HCT116 (cell line): ENCODE data around the gene WHRN. TPM values are rescaled to one million over a fixed set of nuclear protein-coding genes. Genes with fewer than 3 reads are reported as not detected.

Experiments used
- ATAC-seq: fragments of 200-7000 bp; cut with Tn5 transposase; 2 replicates; pipeline ENCODE4 v1.9.1; 2020; ENCODE audit warnings: mild to moderate bottlenecking, moderate library complexity
- BruUV-seq: library from RNA; stranded (reverse); fragments of 400-500 nt; replicated peaks from 2 replicates; lab custom pipeline; 2021; lab: Mats Ljungman, UMichigan
- CTCF ChIA-PET: fragments of 300-600 bp; sonication (Branson Sonifier 250); formaldehyde crosslinking; loops from one replicate; lab custom pipeline; 2021; ENCODE audit warnings: antibody characterized with exemption; lab: Charles Lee
- POLR2A ChIA-PET: fragments of 300-600, 350-600 bp; sonication (Branson Sonifier 250); formaldehyde crosslinking; loops from one replicate; lab custom pipeline; 2021; ENCODE audit warnings: antibody characterized with exemption; lab: Charles Lee
- RAD21 ChIA-PET, 2 experiments: fragments of 300-600 bp; sonication (Branson Sonifier 250); formaldehyde crosslinking; loops; one replicate each; lab custom pipeline; 2023; ENCODE audit warnings: low total read pairs in 2 of 2; ENCODE audit not compliant: uncharacterized antibody in 2 of 2, unreplicated experiment in 2 of 2, low non-redundant PET in 1 of 2; lab: Charles Lee
- DNase-seq: peaks from one replicate; pipeline ENCODE4 v3.0.0-alpha.2; 2010; ENCODE audit warnings: low read depth, low spot score
- H2AFZ ChIP-seq: fragments of 200-600 bp; shearing (Covaris generic), sonication (generic); 2 replicates; pipeline ENCODE4 v1.6.1; 2017; ENCODE audit warnings: low read depth, mixed run types, mixed read lengths, antibody characterized with exemption, low read length; ENCODE audit not compliant: poor library complexity, severe bottlenecking
- H3K27ac ChIP-seq: 2 replicates; pipeline ENCODE4 v1.5.1; 2012; ENCODE audit warnings: low read depth, low read length
- H3K27me3 ChIP-seq: fragments of 200-600 bp; sonication (generic); 2 replicates; pipeline ENCODE4 v1.6.1; 2016; ENCODE audit warnings: mixed run types, low read length, mixed read lengths; ENCODE audit not compliant: insufficient read depth
- H3K36me3 ChIP-seq, 2 experiments: fragments of 200-500 bp in 1 of 2; fragments of 200-600 bp in 1 of 2; sonication (Bioruptor generic) in 1 of 2; sonication (generic) in 1 of 2; 2 replicates each; pipeline versions ENCODE4 v1.5.1 to v1.6.1; 2014 to 2016; ENCODE audit warnings: low read length in 2 of 2, inconsistent platforms in 1 of 2, mixed read lengths in 1 of 2, mixed run types in 1 of 2; ENCODE audit not compliant: insufficient read depth in 2 of 2, control insufficient read depth in 1 of 2
- H3K4me1 ChIP-seq, 2 experiments: fragments of 200-600 bp in 1 of 2; sonication (generic) in 1 of 2; 2 replicates each; pipeline versions ENCODE4 v1.5.1 to v1.6.1; 2012 to 2017; ENCODE audit warnings: low read length in 2 of 2, inconsistent platforms in 1 of 2, mild to moderate bottlenecking in 1 of 2, mixed read lengths in 1 of 2, mixed run types in 1 of 2, moderate library complexity in 1 of 2; ENCODE audit not compliant: insufficient read depth in 2 of 2, control insufficient read depth in 1 of 2
- H3K4me2 ChIP-seq: fragments of 200-600 bp; sonication (generic); 2 replicates; pipeline ENCODE4 v1.6.1; 2017; ENCODE audit warnings: mixed run types, low read length, mixed read lengths
- H3K4me3 ChIP-seq, 2 experiments: fragments of 200-600 bp in 1 of 2; sonication (generic) in 1 of 2; replicated peaks in 1 of 2; 2 replicates each; pipeline ENCODE4 v1.5.1; 2011 to 2016; ENCODE audit warnings: low read length in 2 of 2, control low read depth in 1 of 2, low read depth in 1 of 2, mild to moderate bottlenecking in 1 of 2, mixed read lengths in 1 of 2, mixed run types in 1 of 2
- H3K79me2 ChIP-seq: fragments of 200-600 bp; sonication (generic); 2 replicates; pipeline ENCODE4 v1.6.1; 2017; ENCODE audit warnings: mild to moderate bottlenecking, mixed run types, low read length, moderate library complexity, mixed read lengths; ENCODE audit not compliant: insufficient read depth
- H3K9ac ChIP-seq: fragments of 200-600 bp; sonication (generic); 2 replicates; pipeline ENCODE4 v1.6.1; 2016; ENCODE audit warnings: low read length, mixed read lengths
- H3K9me2 ChIP-seq: fragments of 200-600 bp; sonication (generic), shearing (Covaris generic); 2 replicates; pipeline ENCODE4 v1.6.1; 2017; ENCODE audit warnings: mixed run types, mild to moderate bottlenecking, moderate library complexity; ENCODE audit not compliant: insufficient read depth
- H3K9me3 ChIP-seq, 2 experiments: fragments of 200-500 bp in 1 of 2; fragments of 200-600 bp in 1 of 2; sonication (Bioruptor generic) in 1 of 2; sonication (generic) in 1 of 2; 2 replicates each; pipeline ENCODE4 v1.6.1; 2014 to 2017; ENCODE audit warnings: low read length in 2 of 2, mixed read lengths in 2 of 2, inconsistent platforms in 1 of 2, low read depth in 1 of 2, mild to moderate bottlenecking in 1 of 2, mixed run types in 1 of 2, moderate library complexity in 1 of 2; ENCODE audit not compliant: control insufficient read depth in 1 of 2, insufficient read depth in 1 of 2
- H4K20me1 ChIP-seq: fragments of 200-600 bp; sonication (generic), shearing (Covaris generic); 2 replicates; pipeline ENCODE4 v1.6.1; 2017; ENCODE audit warnings: mixed run types, mild to moderate bottlenecking, moderate library complexity; ENCODE audit not compliant: insufficient read depth
- CBX3 ChIP-seq: IDR thresholded peaks from 2 replicates; pipeline ENCODE4 v1.6.1; 2012; ENCODE audit warnings: low read depth
- EGR1 ChIP-seq: IDR thresholded peaks from 2 replicates; pipeline ENCODE4 v1.6.1; 2012; ENCODE audit warnings: low read depth
- EZH2phosphoT487 ChIP-seq: fragments of 200-600 bp; IDR thresholded peaks from 2 replicates; pipeline ENCODE4 v1.6.1; 2018; ENCODE audit warnings: antibody characterized with exemption, borderline replicate concordance
- JUND ChIP-seq: IDR thresholded peaks from 2 replicates; pipeline ENCODE4 v1.6.1; 2012
- POLR2A ChIP-seq: IDR thresholded peaks from 2 replicates; pipeline ENCODE4 v1.7.0; 2011; ENCODE audit warnings: borderline replicate concordance; ENCODE audit not compliant: insufficient read depth, insufficient read length; ENCODE audit errors: extremely low read depth
- RAD21 ChIP-seq: IDR thresholded peaks from 2 replicates; pipeline ENCODE4 v1.6.1; 2012; ENCODE audit warnings: low read depth, mild to moderate bottlenecking
- REST ChIP-seq: IDR thresholded peaks from 2 replicates; pipeline ENCODE4 v1.6.1; 2012; ENCODE audit warnings: low read depth
- SP1 ChIP-seq: IDR thresholded peaks from 2 replicates; pipeline ENCODE4 v1.6.1; 2012; ENCODE audit warnings: low read depth
- YY1 ChIP-seq: IDR thresholded peaks from 2 replicates; pipeline ENCODE4 v1.6.1; 2011; ENCODE audit warnings: low read length, low read depth, moderate library complexity, mild to moderate bottlenecking; ENCODE audit not compliant: insufficient replicate concordance; ENCODE audit errors: extremely low read depth
- ZFX ChIP-seq: fragments of 450-650 bp; IDR thresholded peaks from 2 replicates; pipeline ENCODE4 v1.6.1; 2017
- intact Hi-C: fragments of 100-400 bp; cut with micrococcal nuclease; formaldehyde crosslinking; loops from 2 replicates; pipeline ENCODE4 v1.10.0; 2022
- total RNA-seq: library from RNA; stranded (reverse); gene quantifications from one replicate; pipeline ENCODE4 v1.2.1, GENCODE V29; 2021; ENCODE audit not compliant: unreplicated experiment
- TF ChIP-seq, protein P1 (sequence below): IDR thresholded peaks from 2 replicates; pipeline ENCODE4 v1.6.1; 2011; ENCODE audit warnings: mild to moderate bottlenecking, low read length, moderate library complexity; ENCODE audit not compliant: insufficient replicate concordance; ENCODE audit errors: extremely low read depth
- TF ChIP-seq, protein P2 (sequence below), 3 experiments: fragments of 200-600 bp in 1 of 3; sonication (generic) in 1 of 3; IDR thresholded peaks in 2 of 3; conservative IDR thresholded peaks in 1 of 3; 2 replicates each; pipeline ENCODE4 v1.5.1; 2012 to 2017; ENCODE audit warnings: low read depth in 2 of 3, low read length in 2 of 3, antibody characterized with exemption in 1 of 3, borderline replicate concordance in 1 of 3, control low read depth in 1 of 3, mild to moderate bottlenecking in 1 of 3, mixed read lengths in 1 of 3, mixed run types in 1 of 3, moderate library complexity in 1 of 3; ENCODE audit not compliant: insufficient read depth in 1 of 3
- TF ChIP-seq, protein P3 (sequence below): IDR thresholded peaks from 2 replicates; pipeline ENCODE4 v1.6.1; 2012
- TF ChIP-seq, protein P4 (sequence below): IDR thresholded peaks from 2 replicates; pipeline ENCODE4 v1.6.1; 2012

WHRN gene
- total RNA-seq, 1 experiment from 2014 or later, result 12.8 TPM

GRCh38 chr9:114433720-114434255, 71.5 kb downstream of the WHRN start (continued):
- TF ChIP-seq, protein P1, sequence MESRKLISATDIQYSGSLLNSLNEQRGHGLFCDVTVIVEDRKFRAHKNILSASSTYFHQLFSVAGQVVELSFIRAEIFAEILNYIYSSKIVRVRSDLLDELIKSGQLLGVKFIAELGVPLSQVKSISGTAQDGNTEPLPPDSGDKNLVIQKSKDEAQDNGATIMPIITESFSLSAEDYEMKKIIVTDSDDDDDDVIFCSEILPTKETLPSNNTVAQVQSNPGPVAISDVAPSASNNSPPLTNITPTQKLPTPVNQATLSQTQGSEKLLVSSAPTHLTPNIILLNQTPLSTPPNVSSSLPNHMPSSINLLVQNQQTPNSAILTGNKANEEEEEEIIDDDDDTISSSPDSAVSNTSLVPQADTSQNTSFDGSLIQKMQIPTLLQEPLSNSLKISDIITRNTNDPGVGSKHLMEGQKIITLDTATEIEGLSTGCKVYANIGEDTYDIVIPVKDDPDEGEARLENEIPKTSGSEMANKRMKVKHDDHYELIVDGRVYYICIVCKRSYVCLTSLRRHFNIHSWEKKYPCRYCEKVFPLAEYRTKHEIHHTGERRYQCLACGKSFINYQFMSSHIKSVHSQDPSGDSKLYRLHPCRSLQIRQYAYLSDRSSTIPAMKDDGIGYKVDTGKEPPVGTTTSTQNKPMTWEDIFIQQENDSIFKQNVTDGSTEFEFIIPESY, result no peak
- TF ChIP-seq EGR1, result no peak
- TF ChIP-seq RAD21, result no peak
- no peak for TF ChIP-seq SP1
- TF ChIP-seq, protein P2, sequence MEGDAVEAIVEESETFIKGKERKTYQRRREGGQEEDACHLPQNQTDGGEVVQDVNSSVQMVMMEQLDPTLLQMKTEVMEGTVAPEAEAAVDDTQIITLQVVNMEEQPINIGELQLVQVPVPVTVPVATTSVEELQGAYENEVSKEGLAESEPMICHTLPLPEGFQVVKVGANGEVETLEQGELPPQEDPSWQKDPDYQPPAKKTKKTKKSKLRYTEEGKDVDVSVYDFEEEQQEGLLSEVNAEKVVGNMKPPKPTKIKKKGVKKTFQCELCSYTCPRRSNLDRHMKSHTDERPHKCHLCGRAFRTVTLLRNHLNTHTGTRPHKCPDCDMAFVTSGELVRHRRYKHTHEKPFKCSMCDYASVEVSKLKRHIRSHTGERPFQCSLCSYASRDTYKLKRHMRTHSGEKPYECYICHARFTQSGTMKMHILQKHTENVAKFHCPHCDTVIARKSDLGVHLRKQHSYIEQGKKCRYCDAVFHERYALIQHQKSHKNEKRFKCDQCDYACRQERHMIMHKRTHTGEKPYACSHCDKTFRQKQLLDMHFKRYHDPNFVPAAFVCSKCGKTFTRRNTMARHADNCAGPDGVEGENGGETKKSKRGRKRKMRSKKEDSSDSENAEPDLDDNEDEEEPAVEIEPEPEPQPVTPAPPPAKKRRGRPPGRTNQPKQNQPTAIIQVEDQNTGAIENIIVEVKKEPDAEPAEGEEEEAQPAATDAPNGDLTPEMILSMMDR (IDR thresholded peaks at IDR 0.05 in 2 of 3, conservative IDR thresholded peaks at IDR 0.05 in 1 of 3; ENCODE audit: borderline replicate concordance in 1 of 3, insufficient read depth in 1 of 3, low read depth in 2 of 3, low read length in 2 of 3), result no peak
- TF ChIP-seq, protein P3, sequence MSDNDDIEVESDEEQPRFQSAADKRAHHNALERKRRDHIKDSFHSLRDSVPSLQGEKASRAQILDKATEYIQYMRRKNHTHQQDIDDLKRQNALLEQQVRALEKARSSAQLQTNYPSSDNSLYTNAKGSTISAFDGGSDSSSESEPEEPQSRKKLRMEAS, result no peak
- TF ChIP-seq JUND, result no peak

DNA sequence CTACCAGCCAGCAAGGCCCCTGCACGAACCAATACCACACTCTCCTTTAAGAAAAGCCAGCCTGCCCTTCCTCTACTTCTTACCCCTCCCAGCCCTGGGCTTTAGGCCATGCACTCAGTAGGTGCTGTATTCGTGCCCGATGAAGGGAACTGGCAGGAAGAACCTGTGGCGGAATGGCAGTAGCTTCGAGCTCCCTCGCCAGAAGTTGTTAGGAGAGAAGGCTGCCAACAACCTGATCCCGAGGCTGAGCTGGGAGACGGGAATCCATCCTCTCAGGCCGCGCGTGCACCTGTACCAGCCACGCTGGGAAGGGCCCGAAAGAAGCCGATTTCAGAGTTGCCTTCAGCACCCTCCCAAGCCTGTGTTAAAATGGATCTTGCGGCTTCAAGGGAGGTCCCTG, 72.2 kb downstream of the WHRN start:
- CTCF ChIA-PET, result interaction anchor here (6.7 kb wide), 1 partner anchor 220 kb away, joined by 48 read pairs; no protein-coding TSS in a partner anchor
- TF ChIP-seq POLR2A (no peak), ZFX (no peak), SP1 (no peak), YY1 (no peak), REST (no peak), EZH2phosphoT487 (no peak), CBX3 (no peak)
- TF ChIP-seq, protein P2 (IDR thresholded peaks at IDR 0.05 in 2 of 3, conservative IDR thresholded peaks at IDR 0.05 in 1 of 3; ENCODE audit: borderline replicate concordance in 1 of 3, insufficient read depth in 1 of 3, low read depth in 2 of 3, low read length in 2 of 3), result no peak
- TF ChIP-seq, protein P4, sequence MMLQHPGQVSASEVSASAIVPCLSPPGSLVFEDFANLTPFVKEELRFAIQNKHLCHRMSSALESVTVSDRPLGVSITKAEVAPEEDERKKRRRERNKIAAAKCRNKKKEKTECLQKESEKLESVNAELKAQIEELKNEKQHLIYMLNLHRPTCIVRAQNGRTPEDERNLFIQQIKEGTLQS, result no peak

More for the DNA sequence above, 72.2 kb downstream of the WHRN start:
- Histone ChIP-seq H3K9me3 (no peaks in the 10 kb centered on the region), H3K36me3 (no peaks in the 10 kb centered on the region), H2AFZ (no peak overlapping the region), H3K27ac (no peak overlapping the region), H4K20me1 (no peaks in the 10 kb centered on the region), H3K9me2 (no peaks in the 10 kb centered on the region), H3K4me3 (no peak overlapping the region), H3K4me2 (no peak overlapping the region), H3K27me3 (no peaks in the 10 kb centered on the region), H3K9ac (no peak overlapping the region), H3K79me2 (no peaks in the 10 kb centered on the region), H3K4me1 (no peaks in the 10 kb centered on the region)
- DNase-seq (no peak), ATAC-seq (no peak)
- ChIA-PET RAD21 (interaction anchor here in 1 of 2 experiments (1.2 kb wide), 1 partner anchor 220 kb away, joined by 3 read pairs; no protein-coding TSS in a partner anchor), POLR2A (no interaction called here)
- intact Hi-C loops, result loop anchor here (10.0 kb wide), 2 partner anchors 482 to 582 kb away; no protein-coding TSS in a partner anchor
- no TSS peak for BruUV-seq
